NK-92 treated with Interleukin-12 subunit alpha and Interleukin-12 subunit beta, amount 100 ng/mL, for 24 hours (cell line): ENCODE results near the gene PPM1J.

Source experiments
- DNase-seq: peaks from one replicate; lab custom pipeline; 2025; lab: John Stamatoyannopoulos, UW

PPM1J gene

GRCh38 chr1:112704934-112705627 is 10.1 kb downstream of the PPM1J start:
- DNase-seq, result peak; percentile 72

DNA sequence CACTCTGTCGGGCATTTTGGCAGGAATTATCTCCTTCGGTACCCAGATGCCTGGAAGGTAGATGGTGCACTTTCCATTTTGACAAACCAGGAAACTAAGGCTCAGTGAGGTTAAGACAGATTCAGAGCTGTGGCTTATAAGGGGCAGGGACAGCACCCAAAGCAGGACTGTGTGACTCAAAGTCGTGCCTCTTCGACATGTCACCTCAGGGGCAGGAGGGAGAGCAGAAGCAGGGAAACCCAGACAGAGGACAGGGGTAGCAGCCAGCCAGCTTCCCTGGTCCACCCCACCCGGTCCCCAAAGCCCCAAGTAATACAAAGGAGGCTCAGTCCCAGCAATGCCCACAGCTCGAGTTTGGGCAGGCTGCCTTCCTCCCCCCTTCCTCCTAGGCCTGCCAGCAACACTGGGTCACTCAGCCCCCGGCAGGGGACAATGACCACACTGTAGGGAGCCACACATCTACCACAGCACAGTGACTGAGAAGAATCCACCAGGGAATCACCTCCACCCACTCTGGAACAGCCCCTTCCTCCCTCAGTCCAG is 10.7 kb downstream of the PPM1J start:
- no peak for DNase-seq

DNA sequence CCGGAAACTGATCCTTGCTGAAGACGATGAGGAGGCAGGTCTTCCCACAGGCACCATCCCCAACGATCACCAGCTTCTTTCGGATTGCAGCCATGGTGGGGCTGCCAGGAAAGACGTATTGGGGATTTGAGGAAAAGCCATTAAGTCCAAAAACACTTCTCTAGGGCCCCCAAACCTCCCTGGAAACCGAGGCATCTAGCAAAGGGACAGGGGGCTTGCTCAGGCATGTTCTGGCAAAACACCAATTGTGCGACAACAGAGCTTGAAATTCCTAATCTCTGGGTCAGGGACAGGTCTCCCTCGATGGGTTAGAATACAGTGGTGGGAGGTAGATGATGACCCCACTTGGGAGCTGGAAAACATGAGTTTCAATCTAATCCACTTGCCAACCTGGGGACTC is 11.4 kb downstream of the PPM1J start:
- DNase-seq, result no peak

GRCh38 chr1:112702420-112703261 is 12.5 kb downstream of the PPM1J start:
- DNase-seq, result no peak

DNA sequence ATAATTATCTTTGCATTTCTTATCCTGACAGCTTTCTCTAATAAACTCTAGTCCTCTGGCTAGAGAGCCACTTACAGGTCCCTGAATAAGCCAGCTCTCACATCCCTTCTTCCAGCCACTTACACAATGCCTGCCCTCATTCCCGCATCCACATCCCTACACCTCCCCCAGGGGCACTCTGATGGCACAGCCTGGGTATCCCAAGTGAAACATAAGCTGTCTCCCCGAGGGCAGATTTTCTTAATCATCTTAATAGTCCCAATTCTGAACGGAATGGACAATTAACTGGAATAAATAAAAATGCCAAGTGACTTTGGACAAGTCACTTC is 13.1 kb downstream of the PPM1J start:
- no peak for DNase-seq

DNA sequence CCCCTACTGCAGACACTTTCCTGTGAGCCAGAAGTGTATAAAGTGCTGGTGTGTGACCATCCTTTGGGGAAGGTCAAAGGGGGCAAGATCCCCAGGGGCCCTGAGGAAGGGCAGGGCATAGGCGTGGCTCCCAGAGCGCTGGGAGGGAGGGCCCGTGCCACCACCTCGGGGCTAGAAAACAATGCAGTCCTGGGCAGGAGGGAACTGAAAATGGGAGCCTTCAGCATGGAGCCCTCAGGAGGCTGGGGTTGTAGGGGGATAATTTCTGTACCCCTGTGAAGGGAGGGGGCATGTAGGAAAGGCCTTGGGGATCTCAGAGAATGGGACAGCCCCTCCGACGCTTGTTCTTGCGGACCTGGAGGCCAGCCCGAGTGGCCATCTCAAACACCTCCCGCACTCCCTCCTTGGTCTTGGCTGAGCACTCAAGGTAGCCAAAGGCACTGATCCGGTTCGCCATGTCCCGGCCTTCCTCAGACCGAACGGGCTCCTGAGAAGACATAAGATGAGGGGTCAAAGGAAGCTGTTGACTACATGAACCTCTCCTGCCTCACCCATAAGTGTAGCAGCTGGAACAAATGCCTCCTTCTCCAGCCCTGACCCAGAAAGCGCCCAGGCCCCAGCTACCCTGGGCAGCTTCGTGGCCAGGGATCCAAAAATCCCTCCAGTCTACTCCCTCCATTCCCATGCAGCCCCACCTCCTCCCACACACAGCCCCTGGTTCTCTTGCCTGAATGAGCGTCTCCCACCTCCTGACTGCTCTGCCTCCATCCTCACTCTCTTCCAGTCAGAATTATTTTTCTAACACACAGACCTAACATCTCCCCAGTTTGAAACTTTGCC is 13.7 kb downstream of the PPM1J start:
- no peak for DNase-seq

DNA sequence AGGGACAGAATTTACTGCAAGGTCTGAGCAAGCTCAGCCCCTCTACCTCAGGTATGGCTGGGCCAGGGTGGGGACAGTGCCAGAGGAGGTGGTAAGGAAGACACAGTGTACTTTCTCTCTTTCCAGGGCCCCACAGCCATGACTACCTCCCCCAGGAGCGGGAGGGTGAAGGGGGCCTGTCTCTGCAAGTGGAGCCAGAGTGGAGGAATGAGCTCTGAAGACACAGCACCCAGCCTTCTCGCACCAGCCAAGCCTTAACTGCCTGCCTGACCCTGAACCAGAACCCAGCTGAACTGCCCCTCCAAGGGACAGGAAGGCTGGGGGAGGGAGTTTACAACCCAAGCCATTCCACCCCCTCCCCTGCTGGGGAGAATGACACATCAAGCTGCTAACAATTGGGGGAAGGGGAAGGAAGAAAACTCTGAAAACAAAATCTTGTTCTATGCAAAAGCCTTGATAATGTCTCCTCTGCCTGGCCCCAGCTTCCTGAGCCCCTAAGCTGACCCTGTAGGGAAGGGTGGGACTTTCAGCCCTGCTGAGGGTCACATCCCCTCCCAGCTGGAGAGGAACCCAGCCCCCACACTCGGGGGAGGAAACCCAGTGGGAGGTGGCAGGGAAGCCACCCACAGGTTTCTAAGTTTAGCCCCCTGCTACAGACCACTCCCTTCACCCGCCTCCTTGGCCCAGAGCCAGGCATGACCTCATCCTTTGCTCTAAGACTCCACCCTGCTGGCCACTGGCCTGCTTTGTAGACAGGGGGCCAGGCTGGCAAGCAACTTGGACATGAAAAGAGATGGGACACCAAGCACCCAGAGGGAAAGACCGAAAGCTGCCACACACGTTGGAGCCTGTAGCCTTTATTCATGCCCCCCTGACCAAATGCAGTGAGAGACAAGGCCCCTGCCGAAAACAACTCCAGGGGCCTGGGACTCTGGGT is 14.6 kb downstream of the PPM1J start:
- peak; percentile 90 for DNase-seq

DNA sequence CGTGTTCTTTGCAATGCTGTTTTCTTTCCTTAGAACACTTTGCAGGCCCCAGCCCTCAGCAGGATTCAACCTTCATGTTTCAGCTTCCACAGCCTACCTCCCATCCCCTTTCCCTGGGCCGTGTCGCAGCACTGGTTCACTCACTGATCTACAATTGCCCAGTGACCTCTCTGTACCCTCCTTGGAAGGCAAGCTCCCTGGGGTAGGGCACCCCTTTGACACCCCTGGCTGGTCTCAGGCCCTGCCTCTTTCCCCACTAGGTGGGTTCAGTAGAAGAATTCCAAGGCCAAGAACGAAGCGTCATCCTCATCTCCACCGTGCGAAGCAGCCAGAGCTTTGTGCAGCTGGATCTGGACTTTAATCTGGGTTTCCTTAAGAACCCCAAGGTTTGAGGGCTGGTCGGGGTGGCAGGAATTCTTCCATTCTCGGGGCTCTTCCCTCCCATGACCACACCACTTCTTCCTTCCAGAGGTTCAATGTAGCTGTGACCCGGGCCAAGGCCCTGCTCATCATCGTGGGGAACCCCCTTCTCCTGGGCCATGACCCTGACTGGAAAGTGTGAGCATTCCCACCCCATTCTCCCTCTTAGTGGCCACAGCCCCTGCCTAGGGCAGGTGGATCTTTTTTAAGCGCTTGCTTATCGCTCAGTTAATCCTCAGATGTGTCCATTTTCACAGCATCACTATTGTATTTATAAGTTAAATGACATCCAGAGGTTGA is 15.5 kb downstream of the PPM1J start:
- no peak for DNase-seq

DNA sequence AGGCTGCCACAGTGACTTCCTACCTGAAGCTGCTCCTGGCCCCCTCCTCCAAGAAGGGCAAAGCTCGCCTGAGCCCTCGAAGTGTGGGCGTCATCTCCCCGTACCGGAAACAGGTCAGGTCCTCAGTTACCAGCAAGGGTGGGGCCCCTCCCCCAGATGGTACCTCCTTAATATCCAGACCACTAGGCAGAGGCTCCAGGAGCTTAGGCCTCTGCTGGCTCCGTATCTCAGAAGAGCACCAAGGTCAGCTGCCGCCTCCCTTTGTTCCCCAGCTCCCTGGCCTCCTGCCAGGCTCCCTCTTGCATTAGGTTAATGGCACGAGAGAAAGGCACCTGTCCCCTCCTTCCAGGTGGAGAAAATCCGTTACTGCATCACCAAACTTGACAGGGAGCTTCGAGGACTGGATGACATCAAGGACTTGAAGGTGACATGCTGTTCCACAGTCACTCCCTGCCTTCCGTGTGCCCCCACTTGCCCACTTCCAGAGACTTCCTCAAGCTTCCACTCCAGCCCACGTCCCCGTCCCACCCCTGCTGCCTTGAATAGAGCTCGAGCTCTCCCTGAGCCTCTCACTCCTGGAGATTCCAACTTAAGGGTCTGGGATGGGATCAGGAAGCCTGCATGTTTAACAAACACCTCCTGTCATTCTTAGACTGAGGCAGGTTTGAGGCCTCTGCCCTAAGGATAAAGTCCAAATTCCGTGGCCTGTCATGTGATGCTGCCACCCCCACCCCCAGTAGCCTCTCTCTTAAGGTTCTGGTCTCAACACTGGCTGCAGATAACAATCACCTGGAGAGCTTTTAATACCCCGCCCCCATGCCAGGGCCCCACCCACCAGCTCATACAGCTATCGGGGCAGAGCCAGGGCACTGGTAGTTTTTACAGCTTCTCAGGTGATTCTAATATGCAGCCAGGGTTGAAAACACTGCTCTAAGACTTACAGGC is 16.5 kb downstream of the PPM1J start:
- DNase-seq, result no peak

- DNase-seq, result no peak
Observed at GRCh38 chr1:112697781-112698201, 17.3 kb downstream of the PPM1J start.

- DNase-seq, result no peak
Observed at GRCh38 chr1:112696578-112697314, 18.4 kb downstream of the PPM1J start.

DNA sequence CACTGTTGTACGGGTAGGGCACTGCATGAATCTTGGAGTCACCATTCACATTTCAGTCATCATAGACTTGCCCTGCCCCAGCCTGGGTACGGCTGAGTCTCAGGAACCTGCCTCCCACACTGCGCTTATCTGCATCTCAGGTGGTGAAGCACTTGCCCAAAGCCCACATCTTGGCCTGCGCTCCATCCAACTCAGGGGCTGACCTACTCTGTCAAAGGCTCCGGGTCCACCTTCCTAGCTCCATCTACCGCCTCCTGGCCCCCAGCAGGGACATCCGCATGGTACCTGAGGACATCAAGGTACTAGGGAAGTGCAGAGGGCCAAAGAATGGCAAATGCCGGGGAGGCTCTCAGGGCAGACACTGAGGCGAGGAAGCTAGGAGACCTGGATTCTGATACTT is 19.9 kb downstream of the PPM1J start:
- DNase-seq, result no peak

DNA sequence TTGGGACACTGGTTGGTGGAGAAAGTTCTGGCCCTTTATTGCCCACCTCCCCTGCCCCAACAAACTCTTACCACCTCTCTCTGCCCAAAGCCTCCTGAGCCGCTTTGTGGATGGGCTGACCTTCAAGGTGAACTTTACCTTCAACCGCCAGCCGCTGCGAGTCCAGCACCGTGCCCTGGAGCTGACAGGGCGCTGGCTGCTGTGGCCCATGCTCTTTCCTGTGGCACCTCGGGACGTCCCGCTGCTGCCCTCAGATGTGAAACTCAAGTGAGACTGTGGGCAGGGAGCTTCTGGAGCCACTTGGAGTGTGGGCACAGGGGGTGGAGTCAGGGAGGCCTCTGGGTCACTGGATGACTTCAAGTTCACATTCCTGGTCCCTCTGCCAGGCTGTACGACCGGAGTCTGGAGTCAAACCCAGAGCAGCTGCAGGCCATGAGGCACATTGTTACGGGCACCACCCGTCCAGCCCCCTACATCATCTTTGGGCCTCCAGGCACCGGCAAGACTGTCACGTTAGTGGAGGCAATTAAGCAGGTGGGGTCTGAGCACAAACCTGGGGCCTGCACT is 20.7 kb downstream of the PPM1J start:
- no peak for DNase-seq

- no peak for DNase-seq
Observed at GRCh38 chr1:112693821-112694220, 21.3 kb downstream of the PPM1J start.

GRCh38 chr1:112692681-112693080 is 22.5 kb downstream of the PPM1J start:
- no peak for DNase-seq

DNA sequence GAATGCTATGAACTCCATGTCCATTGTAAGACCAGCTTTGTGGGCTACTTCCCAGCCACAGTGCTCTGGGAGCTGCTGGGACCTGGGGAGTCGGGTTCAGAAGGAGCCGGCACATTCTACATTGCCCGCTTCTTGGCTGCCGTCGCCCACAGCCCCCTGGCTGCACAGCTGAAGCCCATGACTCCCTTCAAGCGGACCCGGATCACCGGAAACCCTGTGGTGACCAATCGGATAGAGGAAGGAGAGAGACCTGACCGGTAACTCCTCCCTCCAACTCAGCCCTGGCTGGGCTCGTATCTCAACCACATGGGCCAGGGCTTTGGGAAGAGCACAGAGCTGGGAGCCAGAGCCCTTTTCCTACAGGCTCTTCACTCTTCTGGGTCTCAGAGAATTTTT is 25.3 kb downstream of the PPM1J start:
- DNase-seq, result no peak

DNA sequence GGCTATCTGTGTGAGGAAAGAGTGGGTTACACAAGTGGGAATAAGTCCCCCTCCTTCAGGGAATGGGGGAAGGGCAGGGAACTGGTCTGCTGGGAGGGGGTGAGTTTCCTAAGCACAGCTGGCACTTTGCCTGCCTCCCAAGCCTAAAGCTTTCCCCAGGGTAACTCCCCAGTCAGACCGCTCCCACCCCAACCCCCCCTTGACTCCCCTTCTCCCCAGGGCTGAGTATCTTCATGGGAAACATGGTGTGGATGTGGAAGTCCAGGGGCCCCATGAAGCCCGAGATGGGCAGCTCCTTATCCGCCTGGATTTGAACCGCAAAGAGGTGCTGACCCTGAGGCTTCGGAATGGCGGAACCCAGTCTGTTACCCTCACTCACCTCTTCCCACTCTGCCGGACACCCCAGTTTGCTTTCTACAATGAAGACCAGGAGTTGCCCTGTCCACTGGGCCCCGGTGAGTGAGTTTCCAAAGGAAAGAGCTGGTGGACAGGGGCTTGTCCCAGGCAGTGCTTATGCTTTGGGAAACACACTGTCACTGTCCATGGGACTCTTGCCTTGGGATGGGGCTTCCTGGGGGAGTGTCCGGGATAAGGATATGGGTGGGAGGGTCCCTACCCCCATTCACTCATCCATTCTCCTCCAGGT is 25.8 kb downstream of the PPM1J start:
- no peak for DNase-seq

DNA sequence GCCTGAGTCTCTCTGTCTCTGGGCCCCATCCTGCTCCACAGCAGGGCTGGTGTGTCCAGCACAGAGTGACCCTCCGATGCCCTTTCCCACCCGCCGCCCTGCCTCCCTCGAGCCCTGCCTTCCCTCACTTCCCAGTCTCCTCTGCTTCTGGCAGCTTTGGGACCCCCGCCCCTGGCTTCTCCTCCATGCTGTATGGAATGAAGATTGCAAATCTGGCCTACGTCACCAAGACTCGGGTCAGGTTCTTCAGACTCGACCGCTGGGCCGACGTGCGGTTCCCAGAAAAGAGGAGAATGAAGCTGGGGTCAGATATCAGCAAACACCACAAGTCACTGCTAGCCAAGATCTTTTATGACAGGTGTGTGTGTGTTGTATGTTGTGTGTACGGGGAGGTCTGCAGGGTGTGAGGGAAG is 26.3 kb downstream of the PPM1J start:
- DNase-seq, result no peak
